ENCODE measurements around the gene FOXA3.
"Not testable (repeated sequence)": the region's sequence is repeated elsewhere in the genome, so short reads cannot be mapped to it uniquely, and the experiment has no call there.

FOXA3 gene

GRCh38 chr19:45889210-45889885, 25.2 kb downstream of the FOXA3 start:
- H3K4me3 ChIP-seq (ENCODE audit: low read depth, low read length): no peak overlapping the region
- peak; percentile 4 for DNase-seq (ENCODE audit: low read depth)
- TF ChIP-seq POLR2A (IDR thresholded peaks at IDR 0.05; ENCODE audit: extremely low read depth, insufficient read length): no peak
- no peak for TF ChIP-seq MYC (IDR thresholded peaks at IDR 0.05; ENCODE audit: low read depth, low read length)
- TF ChIP-seq CTCF (IDR thresholded peaks at IDR 0.05; ENCODE audit: low read depth, low read length): no peak
- no peak for TF ChIP-seq MAX (IDR thresholded peaks at IDR 0.05; ENCODE audit: low read depth, low read length)

GRCh38 chr19:45890877-45891276, 26.8 kb downstream of the FOXA3 start:
- no peak for TF ChIP-seq MAX (IDR thresholded peaks at IDR 0.05; ENCODE audit: low read depth, low read length)
- TF ChIP-seq POLR2A (IDR thresholded peaks at IDR 0.05; ENCODE audit: extremely low read depth, insufficient read length): no peak
- no peak for TF ChIP-seq MYC (IDR thresholded peaks at IDR 0.05; ENCODE audit: low read depth, low read length)
- no peak for TF ChIP-seq CTCF (IDR thresholded peaks at IDR 0.05; ENCODE audit: low read depth, low read length)
- H3K4me3 ChIP-seq (ENCODE audit: low read depth, low read length): no peak overlapping the region
- no peak for DNase-seq (ENCODE audit: low read depth)

GRCh38 chr19:45895519-45895972, 31.4 kb downstream of the FOXA3 start:
- H3K4me3 ChIP-seq (ENCODE audit: low read depth, low read length): no peak overlapping the region
- no peak for DNase-seq (ENCODE audit: low read depth)
- TF ChIP-seq POLR2A (IDR thresholded peaks at IDR 0.05; ENCODE audit: extremely low read depth, insufficient read length): no peak
- TF ChIP-seq MAX (IDR thresholded peaks at IDR 0.05; ENCODE audit: low read depth, low read length): no peak
- no peak for TF ChIP-seq MYC (IDR thresholded peaks at IDR 0.05; ENCODE audit: low read depth, low read length)
- no peak for TF ChIP-seq CTCF (IDR thresholded peaks at IDR 0.05; ENCODE audit: low read depth, low read length)

- H3K4me3 ChIP-seq (ENCODE audit: low read depth, low read length): not testable (repeated sequence)
- peak; percentile 5 for DNase-seq (ENCODE audit: low read depth)
Observed at GRCh38 chr19:45895983-45896599, 32.0 kb downstream of the FOXA3 start.

- H3K4me3 ChIP-seq (ENCODE audit: low read depth, low read length): no peak overlapping the region
- DNase-seq (ENCODE audit: low read depth): peak; percentile 3
- no peak for TF ChIP-seq POLR2A (IDR thresholded peaks at IDR 0.05; ENCODE audit: extremely low read depth, insufficient read length)
- TF ChIP-seq MYC (IDR thresholded peaks at IDR 0.05; ENCODE audit: low read depth, low read length): no peak
- TF ChIP-seq MAX (IDR thresholded peaks at IDR 0.05; ENCODE audit: low read depth, low read length): no peak
- TF ChIP-seq CTCF (IDR thresholded peaks at IDR 0.05; ENCODE audit: low read depth, low read length): no peak
Observed at GRCh38 chr19:45897261-45897812, 33.2 kb downstream of the FOXA3 start.

- DNase-seq (ENCODE audit: low read depth): no peak
- no peak for TF ChIP-seq CTCF (IDR thresholded peaks at IDR 0.05; ENCODE audit: low read depth, low read length)
- TF ChIP-seq POLR2A (IDR thresholded peaks at IDR 0.05; ENCODE audit: extremely low read depth, insufficient read length): no peak
- no peak for TF ChIP-seq MYC (IDR thresholded peaks at IDR 0.05; ENCODE audit: low read depth, low read length)
- no peak for TF ChIP-seq MAX (IDR thresholded peaks at IDR 0.05; ENCODE audit: low read depth, low read length)
- no peak overlapping the region for H3K4me3 ChIP-seq (ENCODE audit: low read depth, low read length)
Observed at GRCh38 chr19:45899253-45899652, 35.1 kb downstream of the FOXA3 start.
